HS-5 (cell line): ENCODE measurements around the gene FAM47E.
"Not testable (repeated sequence)": the region's sequence is repeated elsewhere in the genome, so short reads cannot be mapped to it uniquely, and the experiment has no call there.

ENCODE experiments used
- DNase-seq: peaks from one replicate; pipeline ENCODE4 v3.0.0-alpha.2; 2012; ENCODE audit warnings: low read depth

Gene FAM47E

GRCh38 chr4:76270244-76271175 is 19.0 kb downstream of the FAM47E start:
- DNase-seq, result no peak

DNA sequence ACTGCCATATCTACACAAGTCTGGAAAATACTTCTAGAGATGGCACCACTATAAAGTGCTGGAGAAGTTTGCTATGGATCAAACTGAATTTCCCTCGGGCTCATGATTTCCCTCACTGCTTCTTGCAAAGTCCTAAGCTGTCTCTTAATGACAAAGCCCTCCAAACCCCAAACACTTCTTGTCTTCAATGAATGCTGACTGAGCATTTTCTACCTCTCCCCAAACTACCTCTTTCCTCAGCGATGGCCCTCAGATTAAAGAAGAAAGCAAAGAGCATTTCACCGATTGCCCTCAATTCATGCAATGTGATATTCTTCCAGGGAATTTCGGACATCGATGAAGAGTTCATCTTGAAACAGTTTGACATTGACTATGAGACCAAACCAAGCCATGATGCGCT is 19.7 kb downstream of the FAM47E start:
- DNase-seq, result no peak

DNA sequence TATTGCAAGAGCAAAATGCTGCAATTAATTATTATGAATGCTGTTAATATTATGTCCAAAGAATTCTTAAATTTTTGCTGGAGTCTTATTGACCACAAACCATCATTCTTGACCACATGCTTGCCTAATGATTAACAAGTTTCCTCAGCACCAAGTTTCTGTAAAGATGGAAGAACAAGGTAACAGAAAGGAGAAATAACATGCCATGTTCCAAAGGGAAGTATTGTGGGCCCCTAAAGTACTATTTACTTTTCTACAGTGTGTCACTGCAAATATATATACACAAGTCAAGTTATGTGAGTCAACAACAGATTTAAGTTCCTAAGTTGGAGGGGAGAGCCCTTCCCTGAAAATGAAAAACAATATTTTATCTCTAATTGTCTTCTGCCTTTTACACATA is 20.6 kb downstream of the FAM47E start:
- no peak for DNase-seq

- no peak for DNase-seq
Observed at GRCh38 chr4:76272582-76272981, 21.1 kb downstream of the FAM47E start.

- no peak for DNase-seq
Observed at GRCh38 chr4:76272999-76273398, 21.5 kb downstream of the FAM47E start.

DNA sequence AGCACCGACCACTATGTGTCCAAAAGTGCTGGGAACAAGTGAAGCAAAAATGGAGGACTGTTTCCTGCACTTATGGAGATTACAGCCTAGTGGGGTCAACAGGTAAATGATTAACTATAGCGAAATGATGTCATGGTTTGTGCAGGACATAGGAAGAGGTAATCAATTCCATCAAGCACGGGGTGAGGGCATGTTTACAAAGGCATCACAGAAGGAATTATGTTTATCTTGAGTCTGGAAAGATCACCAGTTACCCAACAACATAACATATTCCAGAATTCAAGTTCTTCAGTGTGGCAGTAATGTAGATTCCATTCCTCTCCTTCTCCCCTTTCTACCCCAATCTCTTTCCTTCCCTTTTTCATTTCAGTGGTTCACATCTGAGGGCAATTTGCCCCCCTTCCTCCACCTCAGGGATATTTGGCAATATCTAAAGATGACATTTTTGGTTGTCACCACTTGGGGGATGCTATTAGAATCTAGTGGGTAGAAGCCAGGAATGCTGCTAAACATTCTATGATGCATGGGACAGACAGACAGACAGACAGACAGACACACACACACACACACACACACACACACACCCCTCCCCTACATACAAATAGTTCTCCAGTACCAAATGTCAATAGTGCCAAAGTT is 24.1 kb downstream of the FAM47E start:
- no peak for DNase-seq

DNA sequence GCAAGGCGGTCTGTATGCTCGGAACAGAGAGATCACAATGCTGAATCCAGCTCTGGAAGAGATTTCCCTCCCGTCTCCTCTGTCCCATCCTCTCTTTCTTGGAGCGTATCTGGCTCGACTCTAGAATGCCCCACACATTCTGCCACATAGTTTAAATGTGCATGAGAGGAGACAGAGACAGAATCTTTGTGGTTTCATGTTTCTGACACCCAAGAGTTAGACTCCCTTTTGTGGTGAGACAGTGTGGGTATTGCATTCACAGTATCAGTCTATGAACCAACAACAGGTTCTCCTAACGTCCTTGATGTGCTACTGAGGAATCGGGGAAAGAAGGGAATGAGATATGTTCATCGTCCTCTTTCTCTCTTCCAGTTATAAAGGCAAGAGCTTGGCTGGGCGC is 25.3 kb downstream of the FAM47E start:
- no peak for DNase-seq

DNA sequence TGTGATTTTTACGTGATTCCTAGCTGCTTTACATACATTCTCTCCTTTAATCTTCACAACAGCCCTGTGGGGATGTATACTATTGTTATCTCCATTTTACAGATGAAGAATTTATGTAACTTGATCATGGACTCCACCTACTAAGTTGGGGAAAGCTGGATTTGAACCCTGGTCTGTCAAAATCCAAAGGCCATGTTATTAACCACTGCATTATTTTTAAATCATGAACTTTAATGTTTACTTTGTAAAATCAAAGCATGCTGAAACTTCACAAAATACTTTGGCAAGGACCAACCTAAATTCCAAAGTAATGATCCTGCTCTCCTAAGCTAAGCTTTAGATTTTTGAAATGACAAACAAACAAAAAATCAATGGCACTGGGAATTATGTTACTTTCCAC is 26.1 kb downstream of the FAM47E start:
- DNase-seq, result no peak

DNA sequence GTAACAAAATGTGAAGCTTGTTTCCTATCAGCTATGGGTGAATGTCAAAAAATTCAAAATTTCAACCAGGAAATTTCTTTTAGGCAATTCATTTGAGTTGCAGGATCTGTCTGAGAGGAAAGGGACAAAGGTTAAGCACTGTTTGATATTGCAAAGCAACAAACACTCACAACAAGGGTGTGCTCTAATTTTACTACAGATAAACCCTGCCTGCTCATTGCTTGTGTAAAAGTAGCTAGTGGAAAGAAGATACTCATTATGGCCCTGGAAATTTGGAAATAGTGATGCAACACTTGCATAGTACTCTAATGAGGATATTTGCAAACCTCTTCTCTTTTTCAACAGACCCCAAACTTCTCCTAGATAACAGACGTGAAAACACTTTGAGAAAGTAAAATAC is 27.1 kb downstream of the FAM47E start:
- no peak for DNase-seq

DNA sequence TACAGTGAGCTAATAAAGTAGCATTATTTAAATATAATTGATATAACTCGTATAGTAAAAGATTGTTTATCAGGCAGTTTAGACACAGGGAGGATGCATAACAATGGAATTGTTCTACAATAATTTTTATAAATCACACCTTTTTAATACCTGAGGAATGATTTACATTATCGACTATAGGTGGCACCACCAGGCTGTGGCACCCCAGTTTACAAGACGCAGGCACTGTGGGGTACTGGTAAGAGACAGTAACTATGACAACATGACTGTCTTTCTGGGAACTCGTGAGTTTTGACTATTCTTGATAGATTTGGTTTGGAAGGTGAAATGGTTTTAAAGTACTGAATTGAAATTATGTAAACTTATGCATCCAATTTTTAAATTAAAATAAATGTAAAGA is 27.9 kb downstream of the FAM47E start:
- no peak for DNase-seq

GRCh38 chr4:76280488-76281441 is 29.2 kb downstream of the FAM47E start:
- no peak for DNase-seq

DNA sequence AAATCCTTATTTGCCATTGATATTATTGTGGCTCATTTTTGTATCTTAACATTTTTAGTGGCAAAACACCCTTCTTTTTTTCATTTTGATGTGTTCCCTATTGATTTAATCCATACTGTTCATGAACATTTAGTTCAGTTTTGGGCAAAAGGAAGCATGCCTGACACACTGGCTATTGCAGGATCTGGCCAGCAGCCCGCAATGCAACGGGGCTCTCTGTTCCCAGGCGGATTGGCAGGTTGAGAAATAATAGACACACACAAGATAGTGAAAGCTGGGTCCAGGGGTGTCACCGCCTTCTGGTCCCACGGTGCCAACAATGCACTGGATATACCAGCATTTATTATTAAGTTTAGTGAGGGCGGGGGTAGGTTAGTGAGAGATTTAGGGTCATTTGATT is 30.1 kb downstream of the FAM47E start:
- DNase-seq, result not testable (repeated sequence)

GRCh38 chr4:76282941-76283689 is 31.6 kb downstream of the FAM47E start:
- DNase-seq, result no peak

DNA sequence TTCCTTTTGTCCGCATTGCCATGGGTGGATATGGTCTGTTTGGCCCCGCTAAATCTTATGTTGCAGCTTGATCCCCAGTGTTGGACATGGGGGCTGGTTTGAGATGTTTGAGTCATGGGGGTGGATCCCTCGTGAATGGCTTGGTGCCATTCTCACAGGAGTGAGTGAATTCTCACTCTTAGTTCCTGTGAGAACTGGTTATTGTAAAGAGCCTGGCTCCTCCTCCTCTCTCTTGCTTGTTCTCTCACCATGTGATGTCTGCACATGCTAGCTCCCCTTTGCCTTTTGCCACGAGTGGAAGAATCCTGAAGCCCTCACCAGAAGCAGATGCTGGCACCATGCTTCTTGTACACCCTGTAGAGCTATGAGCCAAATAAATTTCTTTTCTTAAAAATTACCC is 32.4 kb downstream of the FAM47E start:
- no peak for DNase-seq

DNA sequence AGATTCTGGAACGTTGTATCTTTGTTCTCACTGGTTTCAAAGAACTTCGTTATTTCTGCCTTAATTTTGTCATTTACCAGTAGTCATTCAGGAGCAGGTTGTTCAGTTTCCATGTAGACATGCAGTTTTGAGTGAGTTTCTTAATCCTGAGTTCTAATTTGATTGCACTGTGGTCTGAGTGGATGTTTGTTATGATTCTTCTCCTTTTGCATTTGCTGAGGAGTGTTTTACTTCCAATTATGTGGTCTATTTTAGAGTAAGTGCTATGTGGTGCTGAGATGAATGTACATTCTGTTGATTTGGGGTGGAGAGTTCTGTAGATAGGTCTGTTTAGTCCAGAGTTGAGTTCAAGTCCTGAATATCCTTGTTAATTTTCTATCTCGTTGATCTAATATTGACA is 36.3 kb downstream of the FAM47E start:
- DNase-seq, result not testable (repeated sequence)

DNA sequence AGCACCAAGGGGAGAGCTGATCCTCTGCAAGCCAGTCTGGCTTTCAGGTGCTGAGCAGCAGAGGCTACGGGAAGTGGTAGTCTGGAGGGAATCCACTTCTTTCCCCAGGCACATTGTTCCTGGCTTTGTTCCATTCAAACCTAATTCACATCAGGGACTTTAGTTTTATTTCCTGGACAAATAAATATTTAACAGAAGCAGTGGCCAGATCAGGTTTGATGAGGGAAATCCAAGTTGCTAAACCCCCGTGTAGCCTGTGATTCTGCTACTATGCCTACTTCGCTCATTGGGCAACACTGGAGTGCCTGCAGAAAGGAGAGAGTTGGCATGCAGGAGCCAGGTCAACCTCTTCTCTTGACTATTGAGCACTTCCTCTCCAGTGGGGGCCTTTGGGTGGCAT is 41.2 kb downstream of the FAM47E start:
- no peak for DNase-seq

DNA sequence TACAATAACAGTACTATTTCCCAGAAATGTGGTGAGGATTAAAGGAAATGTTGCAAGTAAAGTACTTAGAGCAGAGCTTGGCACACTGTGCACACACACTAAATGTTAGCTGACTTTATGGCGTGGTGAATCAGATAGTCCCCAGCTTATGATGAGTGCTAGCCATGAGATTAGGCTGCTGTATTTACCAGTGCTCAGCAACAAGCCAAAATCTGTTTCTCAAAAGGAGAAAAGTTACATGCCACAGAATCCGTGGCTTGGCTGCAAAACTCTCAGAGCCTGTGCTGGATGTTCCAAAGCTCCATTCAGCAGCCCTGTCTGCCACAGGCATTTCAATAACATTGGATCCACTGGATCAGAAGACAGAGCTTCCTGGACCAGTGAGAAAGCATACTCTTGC is 42.3 kb downstream of the FAM47E start:
- DNase-seq, result no peak

- DNase-seq, result no peak
Observed at GRCh38 chr4:76296286-76296820, 44.8 kb downstream of the FAM47E start.

GRCh38 chr4:76298227-76298626 is 46.7 kb downstream of the FAM47E start:
- no peak for DNase-seq

DNA sequence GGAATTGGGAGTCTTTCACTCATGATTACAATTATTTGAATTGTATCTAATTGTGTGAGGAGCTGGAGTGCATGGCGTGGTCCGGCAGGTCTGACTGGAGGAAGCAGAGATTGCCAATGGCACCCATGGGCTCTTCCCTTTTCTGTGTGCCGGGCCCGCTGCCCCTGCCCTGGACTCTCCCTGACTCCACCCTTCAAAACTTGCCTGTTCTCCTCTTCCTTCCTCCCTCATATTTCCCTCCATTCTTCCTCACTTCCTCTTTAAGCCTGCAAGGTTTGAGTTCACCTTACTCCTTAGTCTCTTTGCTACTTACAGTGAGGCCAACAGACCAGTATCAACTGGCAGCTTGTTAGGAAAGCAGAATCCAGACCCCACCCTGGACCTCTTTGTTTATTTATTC is 48.5 kb downstream of the FAM47E start:
- DNase-seq, result no peak

GRCh38 chr4:76301068-76301774 is 49.7 kb downstream of the FAM47E start:
- DNase-seq, result peak; percentile 37
